SK-N-MC (cell line): ENCODE data around the gene SZT2.
A peak's percentile ranks its signal among the peaks of the same experiment; 100 is the strongest.

Experiments
- EZH2 ChIP-seq: fragments of 200-600 bp; sonication (generic); IDR thresholded peaks from one replicate; pipeline ENCODE4 v1.6.1; 2017; ENCODE audit warnings: antibody characterized with exemption
- FOXP2 ChIP-seq: optimal IDR thresholded peaks from 2 replicates; pipeline ENCODE3; 2011; ENCODE audit warnings: mild to moderate bottlenecking, moderate library complexity; ENCODE audit not compliant: insufficient read depth; ENCODE audit errors: extremely low read length, control extremely low read depth
- POLR2AphosphoS5 ChIP-seq: IDR thresholded peaks from 2 replicates; pipeline ENCODE4 v1.6.1; 2012; ENCODE audit warnings: mild to moderate bottlenecking, low read depth, low read length, borderline replicate concordance

GRCh38 chr1:43348809-43349593 is 40.7 kb upstream of the SZT2 start:
- TF ChIP-seq EZH2, result no peak
- TF ChIP-seq FOXP2, result no peak
- peak; percentile 65; the same call in 1 of the 2 replicates for TF ChIP-seq POLR2AphosphoS5
